HL-60 (cell line): ENCODE results near the gene EGFLAM.

ENCODE experiments used
- DNase-seq, 2 experiments: peaks; one replicate each; pipeline ENCODE4 v3.0.0-alpha.2; 2010 to 2020; ENCODE audit warnings: low read depth in 1 of 2, low spot score in 1 of 2
- H3K27ac ChIP-seq: fragments of 250-450 bp; sonication (Bioruptor Pico); replicated peaks from 2 replicates; pipeline ENCODE4 v1.5.1; 2020; ENCODE audit warnings: mild to moderate bottlenecking, moderate library complexity
- H3K27me3 ChIP-seq: fragments of 250-450 bp; sonication (Bioruptor Pico); 2 replicates; pipeline ENCODE4 v1.5.1; 2021; ENCODE audit warnings: mild to moderate bottlenecking, moderate library complexity; ENCODE audit not compliant: insufficient read depth, poor library complexity, severe bottlenecking
- H3K4me3 ChIP-seq: replicated peaks from 2 replicates; pipeline ENCODE4 v1.5.1; 2011; ENCODE audit warnings: mild to moderate bottlenecking, control low read depth, low read length; ENCODE audit not compliant: insufficient read depth
- GABPA ChIP-seq: IDR thresholded peaks from 2 replicates; pipeline ENCODE4 v1.6.1; 2012; ENCODE audit warnings: low read depth
- POLR2AphosphoS5 ChIP-seq: IDR thresholded peaks from 2 replicates; pipeline ENCODE4 v1.6.1; 2012; ENCODE audit warnings: low read depth
- SPI1 ChIP-seq: IDR thresholded peaks from 2 replicates; pipeline ENCODE4 v1.6.1; 2012; ENCODE audit warnings: low read depth, mild to moderate bottlenecking, borderline replicate concordance
- TF ChIP-seq, protein P1 (sequence below): IDR thresholded peaks from one replicate; pipeline ENCODE4 v1.5.1; 2011; ENCODE audit warnings: low read length, control low read depth, inconsistent platforms; ENCODE audit not compliant: insufficient read depth
- TF ChIP-seq, protein P2 (sequence below): IDR thresholded peaks from 2 replicates; pipeline ENCODE4 v1.6.1; 2012; ENCODE audit warnings: low read depth; ENCODE audit not compliant: insufficient replicate concordance

The EGFLAM gene

DNA sequence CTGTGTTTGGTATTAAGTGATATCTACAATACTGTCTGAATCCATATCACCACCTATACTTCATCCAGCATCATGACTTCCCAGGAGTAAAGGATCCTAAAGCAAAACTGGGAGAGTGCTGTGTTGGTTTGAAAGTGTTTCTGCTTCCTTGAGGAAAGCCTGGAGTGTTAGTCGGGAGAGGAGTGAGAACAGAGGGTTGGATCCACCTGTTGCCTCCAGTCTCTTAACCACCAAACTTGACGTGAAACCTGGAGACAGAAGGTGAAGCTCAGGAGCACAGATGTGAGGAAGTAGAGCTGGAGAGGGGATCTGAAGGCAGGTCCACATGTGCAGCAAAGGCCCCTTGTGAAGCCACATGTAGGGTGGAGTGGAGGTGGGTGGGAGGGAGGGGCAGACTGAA lies 88.2 kb downstream of the EGFLAM start:
- H3K4me3 ChIP-seq = no peak overlapping the region
- no peak for DNase-seq
- TF ChIP-seq, protein P1, sequence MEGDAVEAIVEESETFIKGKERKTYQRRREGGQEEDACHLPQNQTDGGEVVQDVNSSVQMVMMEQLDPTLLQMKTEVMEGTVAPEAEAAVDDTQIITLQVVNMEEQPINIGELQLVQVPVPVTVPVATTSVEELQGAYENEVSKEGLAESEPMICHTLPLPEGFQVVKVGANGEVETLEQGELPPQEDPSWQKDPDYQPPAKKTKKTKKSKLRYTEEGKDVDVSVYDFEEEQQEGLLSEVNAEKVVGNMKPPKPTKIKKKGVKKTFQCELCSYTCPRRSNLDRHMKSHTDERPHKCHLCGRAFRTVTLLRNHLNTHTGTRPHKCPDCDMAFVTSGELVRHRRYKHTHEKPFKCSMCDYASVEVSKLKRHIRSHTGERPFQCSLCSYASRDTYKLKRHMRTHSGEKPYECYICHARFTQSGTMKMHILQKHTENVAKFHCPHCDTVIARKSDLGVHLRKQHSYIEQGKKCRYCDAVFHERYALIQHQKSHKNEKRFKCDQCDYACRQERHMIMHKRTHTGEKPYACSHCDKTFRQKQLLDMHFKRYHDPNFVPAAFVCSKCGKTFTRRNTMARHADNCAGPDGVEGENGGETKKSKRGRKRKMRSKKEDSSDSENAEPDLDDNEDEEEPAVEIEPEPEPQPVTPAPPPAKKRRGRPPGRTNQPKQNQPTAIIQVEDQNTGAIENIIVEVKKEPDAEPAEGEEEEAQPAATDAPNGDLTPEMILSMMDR = no peak
- TF ChIP-seq GABPA (no peak), SPI1 (no peak)
- H3K27ac ChIP-seq = no peak overlapping the region
- H3K27me3 ChIP-seq = no peaks in the 10 kb centered on the region

DNA sequence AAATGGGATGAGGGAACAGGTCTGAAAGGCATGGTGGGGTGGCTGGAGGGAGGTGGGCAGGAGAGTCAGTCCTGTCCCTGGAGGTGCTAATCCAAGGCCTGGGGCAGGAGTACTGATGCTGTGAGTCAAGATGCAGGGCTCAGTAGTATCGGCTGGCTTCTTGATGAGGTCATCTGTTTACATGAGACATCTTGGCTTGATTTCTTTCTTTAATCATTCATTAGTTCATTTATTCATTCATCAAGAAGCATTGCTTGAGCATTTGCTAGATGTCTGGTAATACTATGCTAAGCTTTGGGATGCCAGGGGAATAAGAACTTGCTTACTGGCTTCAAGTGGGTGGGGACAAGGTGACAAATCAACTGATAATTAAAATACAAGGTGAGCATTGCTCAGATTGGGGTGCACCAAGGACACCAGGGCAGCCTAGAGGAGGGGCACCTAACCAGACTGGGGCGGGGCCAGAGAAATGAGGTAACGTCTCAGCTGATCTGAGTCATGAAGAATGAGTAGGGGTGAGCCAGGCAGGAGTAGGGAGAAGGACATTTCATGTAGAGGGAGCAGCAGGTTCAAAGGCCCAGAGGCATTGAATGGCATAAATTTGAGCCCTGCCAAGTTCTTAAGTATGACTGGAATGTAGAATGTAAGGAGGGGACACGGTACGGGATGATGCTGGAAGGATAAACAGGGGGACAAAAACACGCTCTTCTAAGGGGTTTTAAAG lies 88.8 kb downstream of the EGFLAM start:
- Histone ChIP-seq H3K27ac (no peak overlapping the region), H3K27me3 (no peaks in the 10 kb centered on the region), H3K4me3 (no peak overlapping the region)
- TF ChIP-seq, protein P1 = no peak
- TF ChIP-seq SPI1 (no peak), GABPA (no peak), POLR2AphosphoS5 (no peak)
- TF ChIP-seq, protein P2, sequence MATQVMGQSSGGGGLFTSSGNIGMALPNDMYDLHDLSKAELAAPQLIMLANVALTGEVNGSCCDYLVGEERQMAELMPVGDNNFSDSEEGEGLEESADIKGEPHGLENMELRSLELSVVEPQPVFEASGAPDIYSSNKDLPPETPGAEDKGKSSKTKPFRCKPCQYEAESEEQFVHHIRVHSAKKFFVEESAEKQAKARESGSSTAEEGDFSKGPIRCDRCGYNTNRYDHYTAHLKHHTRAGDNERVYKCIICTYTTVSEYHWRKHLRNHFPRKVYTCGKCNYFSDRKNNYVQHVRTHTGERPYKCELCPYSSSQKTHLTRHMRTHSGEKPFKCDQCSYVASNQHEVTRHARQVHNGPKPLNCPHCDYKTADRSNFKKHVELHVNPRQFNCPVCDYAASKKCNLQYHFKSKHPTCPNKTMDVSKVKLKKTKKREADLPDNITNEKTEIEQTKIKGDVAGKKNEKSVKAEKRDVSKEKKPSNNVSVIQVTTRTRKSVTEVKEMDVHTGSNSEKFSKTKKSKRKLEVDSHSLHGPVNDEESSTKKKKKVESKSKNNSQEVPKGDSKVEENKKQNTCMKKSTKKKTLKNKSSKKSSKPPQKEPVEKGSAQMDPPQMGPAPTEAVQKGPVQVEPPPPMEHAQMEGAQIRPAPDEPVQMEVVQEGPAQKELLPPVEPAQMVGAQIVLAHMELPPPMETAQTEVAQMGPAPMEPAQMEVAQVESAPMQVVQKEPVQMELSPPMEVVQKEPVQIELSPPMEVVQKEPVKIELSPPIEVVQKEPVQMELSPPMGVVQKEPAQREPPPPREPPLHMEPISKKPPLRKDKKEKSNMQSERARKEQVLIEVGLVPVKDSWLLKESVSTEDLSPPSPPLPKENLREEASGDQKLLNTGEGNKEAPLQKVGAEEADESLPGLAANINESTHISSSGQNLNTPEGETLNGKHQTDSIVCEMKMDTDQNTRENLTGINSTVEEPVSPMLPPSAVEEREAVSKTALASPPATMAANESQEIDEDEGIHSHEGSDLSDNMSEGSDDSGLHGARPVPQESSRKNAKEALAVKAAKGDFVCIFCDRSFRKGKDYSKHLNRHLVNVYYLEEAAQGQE = no peak
- DNase-seq = no peak

DNA sequence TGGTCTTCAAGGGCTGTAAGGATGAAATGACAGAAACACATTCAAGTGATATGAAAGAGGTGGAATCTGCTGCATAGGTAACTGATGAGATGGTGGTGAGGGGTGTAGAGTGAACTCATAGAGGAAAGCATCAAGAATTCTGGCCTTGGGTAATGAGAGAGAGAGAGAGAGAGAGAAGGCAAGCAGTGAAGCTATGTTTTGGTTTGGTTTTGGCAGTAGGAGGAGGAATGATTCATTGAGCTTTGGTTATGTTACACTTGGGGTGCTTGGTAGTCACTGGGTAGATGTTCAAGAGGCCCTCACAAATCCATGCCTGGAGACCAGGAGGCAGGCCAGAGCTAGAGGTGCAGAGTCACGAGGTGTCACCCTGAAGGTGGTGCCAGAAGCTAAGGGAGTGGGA lies 89.5 kb downstream of the EGFLAM start:
- no peak for DNase-seq
- TF ChIP-seq SPI1 (no peak), POLR2AphosphoS5 (no peak), GABPA (no peak)
- TF ChIP-seq, protein P2 = no peak
- TF ChIP-seq, protein P1 = no peak
- H3K27ac ChIP-seq = no peak overlapping the region
- H3K4me3 ChIP-seq = no peak overlapping the region
- no peaks in the 10 kb centered on the region for H3K27me3 ChIP-seq
